Activated CD4-positive, CD25-positive, alpha-beta regulatory T cell (primary cell): ENCODE data around the gene PTBP2.
"Not testable (repeated sequence)": the region's sequence is repeated elsewhere in the genome, so short reads cannot be mapped to it uniquely, and the experiment has no call there.

Experiments
- DNase-seq, 4 experiments: peaks; one replicate each; lab custom pipeline; 2025; lab: John Stamatoyannopoulos, UW

PTBP2 gene

DNA sequence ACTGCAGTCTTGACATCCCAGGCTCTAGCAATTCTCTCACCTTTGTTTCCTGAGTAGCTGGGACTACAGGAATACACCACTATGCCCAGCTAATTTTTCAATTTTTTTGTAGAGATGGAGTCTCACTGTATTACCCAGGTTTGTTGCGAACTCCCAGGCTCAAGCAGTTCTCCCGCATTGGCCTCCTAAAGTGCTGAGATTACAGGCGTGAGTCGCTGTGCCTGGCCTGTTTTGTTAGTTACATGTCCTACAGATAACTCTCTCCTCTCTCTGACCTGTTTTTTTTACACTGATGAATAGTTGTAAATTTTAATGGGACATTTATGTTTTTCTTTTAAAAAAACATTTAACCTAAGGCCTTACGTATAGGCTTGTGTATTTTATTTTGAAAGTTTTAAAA, 19.8 kb downstream of the PTBP2 start:
- DNase-seq: no peak

DNA sequence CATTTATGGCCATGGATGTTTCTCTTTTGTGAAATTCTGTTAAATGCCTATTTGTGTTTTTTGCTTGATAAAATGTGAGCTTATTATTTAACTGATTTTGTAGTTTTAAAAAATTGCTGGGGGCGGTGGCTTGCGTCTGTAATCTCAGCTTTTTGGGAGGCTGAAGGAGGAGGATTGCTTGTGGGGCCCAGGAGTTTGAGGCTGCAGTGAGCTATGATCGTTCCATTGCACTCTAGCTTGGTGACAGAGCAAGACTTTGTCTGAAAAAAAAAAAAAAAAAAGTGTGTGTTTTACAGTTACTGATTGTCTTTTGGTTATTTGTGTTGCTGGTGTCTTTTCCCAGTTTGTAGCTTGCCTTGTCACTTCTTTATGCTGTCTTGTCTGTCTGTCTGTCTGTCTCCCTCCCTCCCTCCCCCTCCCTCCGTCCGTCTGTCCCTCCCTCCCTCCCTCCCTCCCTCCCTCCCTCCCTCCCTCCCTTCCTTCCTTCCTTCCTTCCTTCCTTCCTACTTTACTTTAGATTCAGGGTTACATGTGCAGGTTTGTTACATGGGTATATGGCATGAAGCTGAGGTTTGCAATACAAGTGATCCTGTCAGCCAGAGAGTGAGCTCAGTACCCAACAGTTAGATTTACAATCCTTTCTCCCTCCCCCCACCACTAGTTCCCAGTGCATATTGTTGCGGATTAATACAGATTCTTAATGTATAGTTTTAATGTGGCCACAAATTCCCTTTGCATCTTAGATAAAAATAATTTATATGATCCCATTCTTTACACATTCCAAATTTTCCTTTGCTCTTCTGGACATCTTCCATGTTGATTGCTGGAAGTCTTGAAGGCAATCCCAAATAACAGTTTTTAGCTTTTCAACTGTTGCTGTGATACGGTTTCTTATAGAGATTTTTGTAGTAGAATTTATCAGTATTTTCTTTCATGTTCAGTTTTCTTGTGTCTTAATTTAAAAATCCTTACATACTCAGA, 25.1 kb downstream of the PTBP2 start:
- no peak for DNase-seq

GRCh38 chr1:96747565-96747964, 26.0 kb downstream of the PTBP2 start:
- no peak for DNase-seq

DNA sequence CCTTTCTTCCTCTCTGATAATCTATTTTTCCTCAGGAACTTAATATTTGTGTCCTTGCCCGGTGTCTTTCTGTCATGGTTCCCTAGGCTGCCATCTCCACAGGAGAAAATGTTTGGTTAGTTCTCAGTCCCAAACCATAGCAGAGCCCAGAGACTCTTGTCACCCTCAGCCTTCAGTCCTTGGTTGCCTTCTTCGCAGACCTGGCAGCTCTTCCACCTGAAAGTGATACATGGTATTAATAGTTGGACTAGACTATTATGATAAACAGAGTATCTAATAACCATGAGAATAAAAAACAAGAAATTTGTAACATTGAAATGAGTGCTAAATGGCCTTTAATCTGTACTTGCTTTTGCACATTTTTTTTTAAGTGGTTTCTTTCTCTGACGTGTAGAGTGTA, 26.5 kb downstream of the PTBP2 start:
- no peak for DNase-seq

GRCh38 chr1:96749618-96750017, 28.0 kb downstream of the PTBP2 start:
- DNase-seq: no peak

GRCh38 chr1:96752394-96752793, 30.8 kb downstream of the PTBP2 start:
- DNase-seq: no peak

DNA sequence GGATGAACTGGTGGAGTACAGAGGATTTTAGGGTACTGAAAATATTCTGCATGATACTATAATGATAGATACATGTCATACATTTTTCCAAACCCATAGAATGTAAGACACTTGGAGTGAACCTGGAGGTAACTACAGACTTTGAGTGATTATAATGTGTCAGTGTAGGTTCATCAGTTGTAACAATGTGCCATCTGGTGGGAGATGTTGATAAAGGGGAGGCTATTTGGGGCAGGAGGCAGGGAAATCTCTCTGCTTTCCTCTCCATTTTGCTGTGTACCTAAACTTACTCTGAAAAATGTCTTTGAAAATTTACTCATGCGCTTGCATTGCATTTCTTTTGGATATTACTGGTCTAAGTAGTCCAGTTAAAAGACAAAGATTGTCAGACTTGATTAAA, 35.2 kb downstream of the PTBP2 start:
- no peak for DNase-seq

DNA sequence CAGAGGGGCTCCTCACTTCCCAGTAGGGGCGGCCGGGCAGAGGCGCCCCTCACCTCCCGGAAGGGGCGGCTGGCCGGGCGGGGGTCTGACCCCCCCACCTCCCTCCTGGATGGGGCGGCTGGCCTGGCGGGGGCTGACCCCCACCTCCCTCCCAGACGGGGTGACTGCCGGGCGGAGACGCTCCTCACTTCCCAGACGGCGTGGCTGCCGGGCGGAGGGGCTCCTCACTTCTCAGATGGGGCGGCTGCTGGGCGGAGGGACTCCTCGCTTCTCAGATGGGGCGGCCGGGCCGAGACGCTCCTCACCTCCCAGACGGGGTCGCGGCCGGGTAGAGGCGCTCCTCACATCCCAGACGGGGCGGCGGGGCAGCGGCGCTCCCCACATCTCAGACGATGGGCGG, 41.0 kb downstream of the PTBP2 start:
- DNase-seq: not testable (repeated sequence)

DNA sequence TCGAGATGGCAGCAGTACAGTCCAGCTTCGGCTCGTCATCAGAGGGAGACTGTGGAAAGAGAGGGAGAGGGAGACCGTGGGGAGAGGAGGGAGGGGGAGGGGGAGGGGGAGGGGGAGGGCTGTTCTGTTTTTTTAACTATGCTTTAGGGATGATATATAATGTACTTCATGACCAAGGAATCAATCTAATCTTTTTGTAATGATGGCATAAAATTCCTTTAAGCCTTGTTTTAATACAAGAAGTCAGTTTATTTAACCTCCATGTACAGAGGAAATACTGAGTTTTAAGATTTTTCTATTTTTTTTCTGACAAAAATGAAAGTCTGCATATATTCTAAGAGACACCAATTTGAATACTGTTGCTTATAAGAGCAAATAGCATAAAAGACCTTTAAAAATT, 41.9 kb downstream of the PTBP2 start:
- no peak for DNase-seq

GRCh38 chr1:96764469-96764868, 42.9 kb downstream of the PTBP2 start:
- no peak for DNase-seq

DNA sequence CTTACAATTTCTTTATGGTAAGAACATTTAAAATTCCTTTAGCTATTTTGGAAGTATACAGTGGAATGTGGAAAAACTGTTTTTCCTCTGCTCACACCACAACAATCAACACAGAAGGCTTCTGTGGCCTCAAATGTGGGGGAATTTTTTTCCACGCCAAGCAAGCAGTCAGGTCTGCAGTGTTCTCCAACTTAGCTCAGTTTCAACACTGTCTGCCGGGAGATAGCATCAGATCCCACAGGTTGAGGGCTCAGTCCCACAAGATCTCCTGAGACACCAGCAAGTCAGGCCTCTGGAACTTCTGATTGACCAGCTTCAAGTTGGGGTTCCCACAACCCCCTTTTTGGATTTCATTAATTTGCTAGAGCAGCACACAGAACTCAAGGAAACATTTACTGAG, 50.3 kb downstream of the PTBP2 start:
- no peak for DNase-seq

DNA sequence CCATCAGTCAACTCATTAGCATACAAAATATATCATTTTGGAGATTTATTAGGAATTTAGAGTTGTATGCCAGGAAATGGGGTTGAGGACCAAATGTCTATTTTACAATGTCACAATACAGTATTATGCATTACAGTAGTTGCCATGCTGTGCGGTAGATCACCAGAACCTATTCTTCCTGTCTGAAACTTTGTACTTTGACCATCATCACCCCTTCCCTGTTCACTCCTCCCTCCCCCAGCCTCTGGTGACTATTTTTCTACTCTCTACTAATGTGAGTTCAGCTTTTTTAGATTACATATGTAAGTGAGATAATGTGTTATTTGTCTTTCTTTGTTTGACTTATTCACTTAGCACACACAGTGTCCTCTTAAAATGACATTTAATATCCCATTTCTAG, 50.8 kb downstream of the PTBP2 start:
- DNase-seq: no peak

- DNase-seq: no peak
Measured at GRCh38 chr1:96772972-96773371, 51.4 kb downstream of the PTBP2 start.

GRCh38 chr1:96782206-96782605, 60.6 kb downstream of the PTBP2 start:
- DNase-seq: no peak

- DNase-seq: no peak
Measured at GRCh38 chr1:96782856-96783255, 61.3 kb downstream of the PTBP2 start.

GRCh38 chr1:96790599-96790998, 69.0 kb downstream of the PTBP2 start:
- no peak for DNase-seq

- no peak for DNase-seq
Measured at GRCh38 chr1:96792220-96792619, 70.6 kb downstream of the PTBP2 start.

DNA sequence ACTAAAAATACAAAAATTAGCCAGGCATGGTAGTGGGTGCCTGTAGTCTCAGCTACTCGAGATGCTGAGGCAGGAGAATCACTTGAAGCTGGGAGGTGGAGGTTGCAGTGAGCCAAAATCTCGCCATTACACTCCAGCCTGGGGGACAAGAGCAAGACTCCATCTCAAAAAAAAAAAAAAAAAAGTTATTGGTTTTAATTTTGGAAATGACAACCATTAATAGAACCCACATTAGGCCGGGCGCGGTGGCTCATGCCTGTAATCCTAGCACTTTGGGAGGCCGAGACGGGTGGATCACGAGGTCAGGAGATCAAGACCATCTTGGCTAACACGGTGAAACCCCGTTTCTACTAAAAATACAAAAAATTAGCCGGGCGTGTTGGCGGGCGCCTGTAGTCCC, 80.1 kb downstream of the PTBP2 start:
- DNase-seq: not testable (repeated sequence)

GRCh38 chr1:96804648-96805047, 83.1 kb downstream of the PTBP2 start:
- DNase-seq: no peak

DNA sequence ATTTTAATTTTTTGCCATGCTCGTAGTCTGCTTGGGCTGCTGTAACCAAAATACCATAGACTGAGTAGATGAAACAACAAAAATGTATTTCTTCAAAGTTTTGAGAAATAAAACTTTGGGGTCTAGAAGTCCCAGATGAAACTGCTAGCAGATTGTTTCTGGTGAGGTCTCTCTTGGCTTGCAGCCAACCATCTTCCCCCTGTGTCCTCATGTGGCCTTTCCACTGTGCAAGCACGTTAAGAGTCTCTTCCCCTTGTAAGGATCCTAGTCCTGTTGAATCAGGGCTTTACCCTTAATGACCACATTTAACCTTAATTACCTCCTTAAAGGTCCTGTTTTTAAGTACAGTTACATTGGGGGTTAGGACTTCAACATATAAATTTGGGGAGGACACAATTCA, 86.6 kb downstream of the PTBP2 start:
- no peak for DNase-seq

DNA sequence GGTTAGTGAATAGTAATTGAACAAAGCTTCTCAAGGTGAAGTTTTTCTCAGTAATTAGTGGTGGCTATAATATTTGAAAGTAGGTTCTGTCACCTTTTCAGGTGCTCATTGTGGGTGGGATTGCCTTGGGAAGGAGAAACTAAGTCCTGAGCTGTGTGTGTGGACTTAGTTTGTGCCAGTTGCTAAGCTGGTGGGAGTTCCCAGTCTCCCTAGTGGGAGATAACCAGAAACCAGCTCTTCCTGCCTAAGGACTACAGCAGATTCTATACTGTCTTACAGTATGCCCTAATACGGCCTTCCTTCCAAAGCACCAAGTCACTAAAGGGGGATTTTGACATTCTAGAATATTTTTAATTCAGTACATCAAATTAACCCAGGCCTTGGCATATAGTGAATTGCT, 94.3 kb downstream of the PTBP2 start:
- DNase-seq: no peak

- DNase-seq: no peak
Measured at GRCh38 chr1:96820107-96820506, 98.5 kb downstream of the PTBP2 start.

DNA sequence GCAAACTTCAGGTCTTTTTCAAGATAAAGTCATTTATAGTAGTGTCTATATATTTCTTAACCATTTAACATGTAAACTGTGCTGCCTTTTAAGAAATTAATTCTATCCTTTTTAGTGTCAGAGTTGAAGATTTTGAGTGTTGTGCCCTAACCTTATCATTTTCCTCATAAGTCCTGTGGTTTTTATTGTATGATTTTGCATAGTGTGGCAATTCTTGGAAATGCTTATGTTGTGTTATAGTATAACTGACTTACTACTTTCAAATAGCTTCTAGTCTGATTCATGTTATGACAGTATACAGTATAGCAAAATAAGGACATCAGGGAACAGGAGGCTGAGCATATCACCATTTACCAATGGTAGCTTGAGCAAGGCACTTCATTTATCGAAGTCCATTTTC, 99.1 kb downstream of the PTBP2 start:
- DNase-seq: no peak

- no peak for DNase-seq
Measured at GRCh38 chr1:96825231-96825630, 103.6 kb downstream of the PTBP2 start.
